AG04450 (cell line): Measurements from ENCODE around the gene NAA60. TPM values are rescaled to one million over a fixed set of nuclear protein-coding genes. Genes with fewer than 3 reads are reported as not detected.

Experiments
- CTCF ChIA-PET: fragments of 300-600, 350-600 bp; formaldehyde crosslinking; extraction: SDS; loops from one replicate; lab custom pipeline; 2022; ENCODE audit warnings: antibody characterized with exemption, inconsistent platforms; lab: Charles Lee
- POLR2A ChIA-PET: fragments of 350-600 bp; formaldehyde crosslinking; extraction: SDS; loops from one replicate; lab custom pipeline; 2021; ENCODE audit warnings: antibody characterized with exemption, inconsistent platforms; lab: Yijun Ruan, JAX
- DNase-seq: peaks from one replicate; pipeline ENCODE4 v3.0.0-alpha.2; 2011; ENCODE audit warnings: low read depth, low spot score
- H3K27ac ChIP-seq: one replicate; pipeline ENCODE4 v1.5.1; 2012; ENCODE audit warnings: low read depth, low read length, control low read depth
- H3K27me3 ChIP-seq: one replicate; pipeline ENCODE4 v1.6.0; 2012; ENCODE audit warnings: low read length; ENCODE audit not compliant: control insufficient read depth, insufficient read depth
- H3K4me3 ChIP-seq: 2 replicates; pipeline ENCODE4 v1.5.1; 2011; ENCODE audit warnings: mild to moderate bottlenecking, low read depth, low read length, control low read depth
- H3K9me3 ChIP-seq: 2 replicates; pipeline ENCODE4 v1.5.1; 2012; ENCODE audit warnings: low read length; ENCODE audit not compliant: control insufficient read depth, insufficient read depth
- polyA plus RNA-seq: library from polyadenylated mRNA; depleted of rRNA; stranded (reverse); fragments of >200 nt; gene quantifications from 2 replicates; pipeline ENCODE4 v1.2.3, GENCODE V29; 2011
- TF ChIP-seq, protein P1 (sequence below): IDR thresholded peaks from 2 replicates; pipeline ENCODE4 v1.5.1; 2011; ENCODE audit warnings: low read depth, low read length, control low read depth, inconsistent platforms

NAA60 gene
- polyA plus RNA-seq, 1 experiment, result 28.8 TPM

DNA sequence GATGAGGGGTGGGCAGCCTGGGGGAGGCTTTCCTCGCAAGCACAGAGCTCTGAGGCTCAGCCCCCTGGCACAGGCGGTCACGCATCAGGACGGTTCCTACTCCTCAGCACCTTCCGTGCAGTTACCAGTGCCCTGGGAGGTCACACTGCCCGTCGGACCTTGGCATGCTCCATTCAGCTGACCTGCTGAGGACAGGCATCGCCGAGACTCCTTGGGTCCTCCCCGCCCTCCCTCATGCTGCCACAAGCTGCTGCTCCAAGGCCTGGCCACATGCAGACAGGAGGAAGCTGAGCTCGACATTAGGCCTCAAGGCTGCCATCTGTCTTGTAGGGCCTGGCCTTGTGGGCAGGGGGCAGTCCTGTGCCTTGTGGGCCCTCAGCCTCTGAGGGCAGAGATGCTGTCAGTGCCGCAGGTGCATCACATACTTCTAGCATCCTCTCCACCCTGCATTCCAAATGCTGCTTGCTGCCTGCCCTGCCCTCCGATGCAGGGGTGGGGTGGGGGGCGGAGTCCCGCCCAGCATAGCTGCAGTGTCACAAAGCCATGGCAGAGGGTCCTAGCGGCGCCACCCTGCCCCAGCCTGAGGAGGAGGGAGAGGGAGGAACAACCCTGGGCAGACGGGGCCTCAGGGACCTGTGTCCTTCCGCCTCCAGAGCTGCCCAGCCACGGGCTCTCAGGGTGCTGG, 42.5 kb downstream of the NAA60 start:
- DNase-seq, result no peak
- Histone ChIP-seq H3K27ac (no peak overlapping the region), H3K27me3 (no peaks in the 10 kb centered on the region), H3K9me3 (no peaks in the 10 kb centered on the region; the same call in 1 of the 2 replicates), H3K4me3 (no peak overlapping the region)
- POLR2A ChIA-PET, result no interaction called here
- TF ChIP-seq, protein P1, sequence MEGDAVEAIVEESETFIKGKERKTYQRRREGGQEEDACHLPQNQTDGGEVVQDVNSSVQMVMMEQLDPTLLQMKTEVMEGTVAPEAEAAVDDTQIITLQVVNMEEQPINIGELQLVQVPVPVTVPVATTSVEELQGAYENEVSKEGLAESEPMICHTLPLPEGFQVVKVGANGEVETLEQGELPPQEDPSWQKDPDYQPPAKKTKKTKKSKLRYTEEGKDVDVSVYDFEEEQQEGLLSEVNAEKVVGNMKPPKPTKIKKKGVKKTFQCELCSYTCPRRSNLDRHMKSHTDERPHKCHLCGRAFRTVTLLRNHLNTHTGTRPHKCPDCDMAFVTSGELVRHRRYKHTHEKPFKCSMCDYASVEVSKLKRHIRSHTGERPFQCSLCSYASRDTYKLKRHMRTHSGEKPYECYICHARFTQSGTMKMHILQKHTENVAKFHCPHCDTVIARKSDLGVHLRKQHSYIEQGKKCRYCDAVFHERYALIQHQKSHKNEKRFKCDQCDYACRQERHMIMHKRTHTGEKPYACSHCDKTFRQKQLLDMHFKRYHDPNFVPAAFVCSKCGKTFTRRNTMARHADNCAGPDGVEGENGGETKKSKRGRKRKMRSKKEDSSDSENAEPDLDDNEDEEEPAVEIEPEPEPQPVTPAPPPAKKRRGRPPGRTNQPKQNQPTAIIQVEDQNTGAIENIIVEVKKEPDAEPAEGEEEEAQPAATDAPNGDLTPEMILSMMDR, result no peak
- CTCF ChIA-PET, result no interaction called here

DNA sequence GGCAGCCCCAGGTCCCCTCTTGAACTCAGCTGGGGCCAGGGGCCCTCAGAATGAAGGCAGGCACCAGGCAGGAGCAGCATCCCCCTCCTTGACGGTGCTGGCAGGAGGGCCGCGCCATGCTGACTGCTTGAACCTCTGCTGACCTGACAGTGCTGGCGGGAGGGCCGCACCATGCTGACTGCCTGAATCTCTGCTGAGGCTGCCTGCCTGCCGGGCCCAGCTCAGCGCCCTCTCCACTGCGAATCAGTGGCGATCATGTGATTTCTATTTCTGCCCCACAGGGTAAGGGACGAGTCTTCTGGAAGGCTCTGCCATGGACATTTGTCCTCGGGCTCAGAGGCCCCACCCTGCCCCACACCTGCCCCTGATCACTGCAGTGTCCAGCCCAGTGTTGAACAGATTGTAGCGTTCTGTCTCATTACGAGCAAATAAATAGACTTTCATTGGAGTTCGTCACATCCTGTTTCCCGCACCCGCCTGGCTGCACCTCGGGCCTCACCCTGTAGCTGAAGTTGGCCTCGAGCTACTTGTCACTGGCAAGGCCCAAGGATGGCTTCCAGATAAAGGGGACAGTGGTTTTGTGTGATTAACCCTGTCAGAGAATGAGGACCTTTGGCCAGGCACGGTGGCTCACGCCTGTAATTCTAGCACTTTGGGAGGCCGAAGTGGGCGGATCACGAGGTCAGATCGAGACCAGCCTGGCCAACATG, 43.2 kb downstream of the NAA60 start:
- no peaks in the 10 kb centered on the region; the same call in 1 of the 2 replicates for H3K9me3 ChIP-seq
- ChIA-PET CTCF (no interaction called here), POLR2A (no interaction called here)
- H3K4me3 ChIP-seq, result no peak overlapping the region
- H3K27ac ChIP-seq, result no peak overlapping the region
- H3K27me3 ChIP-seq, result no peaks in the 10 kb centered on the region
- no peak for DNase-seq
- TF ChIP-seq, protein P1, result no peak

DNA sequence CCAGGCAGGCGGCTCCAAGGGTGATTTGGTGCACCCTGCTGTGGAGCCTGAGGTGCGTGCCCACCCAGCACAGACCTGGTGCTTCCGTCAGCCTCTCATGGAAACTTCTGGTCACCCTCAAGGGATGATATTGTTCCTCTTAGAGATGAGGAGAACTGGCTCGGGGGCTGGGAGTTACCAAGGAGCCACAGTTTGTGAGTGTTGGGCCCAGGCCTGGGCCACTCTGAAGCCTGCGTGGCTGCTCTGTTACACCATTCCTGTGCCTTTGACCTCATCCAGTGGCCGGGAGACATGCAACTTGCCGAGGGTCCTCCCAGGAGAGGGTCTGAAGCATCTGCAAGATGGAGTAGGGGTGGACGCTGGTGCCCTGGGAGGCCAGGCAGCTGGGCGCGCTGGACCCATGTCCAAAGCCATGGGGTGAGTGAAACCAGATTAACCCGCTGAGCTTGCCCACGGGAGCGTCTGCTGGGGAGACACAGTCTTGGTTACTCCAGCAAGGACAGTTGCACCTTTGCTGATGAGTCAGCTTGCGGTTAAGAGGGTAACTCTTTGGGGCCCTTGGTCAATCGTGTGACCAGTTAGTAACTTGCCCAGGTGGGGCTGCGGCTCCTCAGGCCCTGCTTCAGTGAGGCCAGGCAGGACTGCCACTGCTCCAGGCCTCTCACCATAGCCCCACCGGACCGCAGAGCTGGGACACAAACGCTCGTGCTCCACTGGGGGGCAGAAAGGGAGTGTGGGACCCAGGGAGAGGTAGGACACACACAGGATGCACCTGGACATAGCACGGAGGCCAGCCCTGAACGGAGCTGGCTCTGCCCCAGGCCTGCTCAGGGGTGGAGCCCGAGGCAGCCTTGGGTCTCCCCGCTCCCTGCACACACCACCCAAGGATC, 44.3 kb downstream of the NAA60 start:
- POLR2A ChIA-PET, result no interaction called here
- H3K27ac ChIP-seq, result no peak overlapping the region
- CTCF ChIA-PET, result no interaction called here

DNA sequence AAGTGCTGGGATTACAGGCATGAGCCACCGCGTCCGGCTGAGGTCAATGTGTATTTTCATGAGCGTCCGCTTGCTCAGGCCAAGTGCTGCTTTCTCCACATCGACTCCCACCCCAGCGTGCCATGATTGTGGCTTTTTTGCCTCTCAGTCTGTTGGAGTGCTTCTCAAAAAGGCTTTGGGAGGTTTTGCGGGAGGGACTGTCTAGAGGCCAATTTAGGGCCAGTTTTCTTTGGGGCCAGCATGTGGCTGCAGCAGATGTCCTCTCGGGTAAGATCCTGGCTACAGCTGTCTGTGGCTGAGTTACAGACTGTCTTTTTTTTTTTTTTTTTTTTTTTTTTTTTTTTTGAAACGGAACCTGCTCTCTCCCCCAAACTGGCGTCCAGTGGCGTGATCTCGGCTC, 45.3 kb downstream of the NAA60 start:
- Histone ChIP-seq H3K27ac (no peak overlapping the region), H3K9me3 (no peaks in the 10 kb centered on the region; the same call in 1 of the 2 replicates), H3K4me3 (no peak overlapping the region), H3K27me3 (no peaks in the 10 kb centered on the region)
- POLR2A ChIA-PET, result interaction anchor here (0.6 kb wide), 1 partner anchor 30 kb away, joined by 5 read pairs; no protein-coding TSS in a partner anchor
- TF ChIP-seq, protein P1, result no peak
- no peak for DNase-seq
- CTCF ChIA-PET, result no interaction called here

More for the DNA sequence above, 44.3 kb downstream of the NAA60 start:
- no peak for DNase-seq
- H3K9me3 ChIP-seq, result no peaks in the 10 kb centered on the region; the same call in 1 of the 2 replicates
- TF ChIP-seq, protein P1, result no peak
- no peak overlapping the region for H3K4me3 ChIP-seq
- H3K27me3 ChIP-seq, result no peaks in the 10 kb centered on the region
